NOMO-1 (cell line): ENCODE results near the gene SLC49A4.
"Not testable (repeated sequence)": the region's sequence is repeated elsewhere in the genome, so short reads cannot be mapped to it uniquely, and the experiment has no call there.

Experiments
- DNase-seq, 2 experiments: peaks; one replicate each; lab custom pipeline; 2025; ENCODE audit not compliant: unreplicated experiment in 2 of 2; lab: John Stamatoyannopoulos, UW

SLC49A4 gene, protein sequence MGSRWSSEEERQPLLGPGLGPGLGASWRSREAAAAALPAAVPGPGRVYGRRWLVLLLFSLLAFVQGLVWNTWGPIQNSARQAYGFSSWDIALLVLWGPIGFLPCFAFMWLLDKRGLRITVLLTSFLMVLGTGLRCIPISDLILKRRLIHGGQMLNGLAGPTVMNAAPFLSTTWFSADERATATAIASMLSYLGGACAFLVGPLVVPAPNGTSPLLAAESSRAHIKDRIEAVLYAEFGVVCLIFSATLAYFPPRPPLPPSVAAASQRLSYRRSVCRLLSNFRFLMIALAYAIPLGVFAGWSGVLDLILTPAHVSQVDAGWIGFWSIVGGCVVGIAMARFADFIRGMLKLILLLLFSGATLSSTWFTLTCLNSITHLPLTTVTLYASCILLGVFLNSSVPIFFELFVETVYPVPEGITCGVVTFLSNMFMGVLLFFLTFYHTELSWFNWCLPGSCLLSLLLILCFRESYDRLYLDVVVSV

DNA sequence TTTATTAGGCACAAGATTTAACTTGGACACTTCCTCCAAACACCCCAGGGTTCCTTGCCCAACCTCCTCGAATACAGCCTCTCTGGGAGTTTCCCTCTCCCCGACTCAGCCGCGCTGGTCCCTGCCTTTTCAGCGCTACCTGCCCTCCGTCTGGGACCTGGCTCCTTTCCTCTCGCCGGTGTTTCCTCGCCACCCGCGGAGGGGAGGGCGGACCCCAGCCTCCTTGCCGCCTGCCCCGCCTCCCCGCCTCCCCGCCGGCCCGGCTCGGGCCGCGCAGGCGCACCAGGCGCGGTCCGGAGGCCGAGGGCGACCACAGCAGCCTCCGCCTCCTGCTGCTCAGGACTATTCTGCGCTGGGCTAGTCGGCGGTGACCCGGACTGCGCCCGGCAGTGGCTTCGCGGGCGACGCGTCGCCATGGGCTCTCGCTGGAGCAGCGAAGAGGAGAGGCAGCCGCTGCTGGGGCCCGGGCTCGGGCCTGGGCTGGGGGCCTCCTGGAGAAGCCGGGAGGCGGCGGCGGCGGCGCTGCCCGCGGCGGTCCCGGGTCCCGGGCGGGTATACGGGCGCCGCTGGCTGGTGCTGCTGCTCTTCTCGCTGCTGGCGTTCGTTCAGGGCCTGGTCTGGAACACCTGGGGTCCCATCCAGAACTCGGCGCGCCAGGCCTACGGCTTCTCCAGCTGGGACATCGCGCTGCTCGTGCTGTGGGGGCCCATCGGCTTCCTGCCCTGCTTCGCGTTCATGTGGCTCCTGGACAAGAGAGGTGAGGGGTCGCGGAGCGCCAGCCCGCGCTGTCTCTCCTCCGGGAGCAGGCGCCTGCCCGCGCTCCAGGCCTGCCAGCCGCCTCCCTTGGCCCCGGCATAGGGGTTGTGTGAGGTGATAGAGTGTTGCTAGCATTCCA, at the start of gene SLC49A4:
SLC49A4 (plus strand) TSS at position 291 of the 895 bp plus-strand sequence; CDS start at position 415, 124 bp downstream.
- no peak for DNase-seq

DNA sequence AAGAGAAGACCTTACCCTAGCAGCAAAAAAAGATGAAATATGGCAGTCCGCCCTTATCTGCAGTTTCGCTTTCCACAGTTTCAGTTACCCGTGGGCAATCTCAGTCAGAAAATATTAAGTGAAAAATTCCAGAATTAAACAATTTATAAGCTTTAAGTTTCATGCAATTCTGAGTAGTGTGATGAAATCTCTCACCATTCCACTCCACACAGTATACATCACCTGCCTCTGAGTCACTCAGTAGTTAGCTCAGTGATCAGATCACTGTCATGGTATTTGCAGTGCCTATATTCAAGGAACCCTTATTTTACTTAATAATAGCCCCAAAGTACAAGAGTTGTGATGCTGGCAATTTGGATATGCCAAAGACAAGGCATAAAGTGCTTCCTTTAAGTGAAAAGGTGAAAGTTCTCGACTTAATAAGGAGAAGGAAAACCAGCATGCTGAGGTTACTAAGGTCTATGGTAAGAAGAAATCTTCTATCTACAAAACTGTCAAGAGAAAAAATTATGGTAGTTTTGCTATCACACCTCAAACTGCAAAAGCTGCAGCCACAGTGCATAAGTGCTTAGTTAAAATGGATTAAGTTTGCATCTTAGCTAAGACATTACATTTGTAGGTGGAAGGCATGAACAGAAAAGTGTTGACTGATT, 49.4 kb upstream of the SLC49A4 start:
- no peak for DNase-seq

DNA sequence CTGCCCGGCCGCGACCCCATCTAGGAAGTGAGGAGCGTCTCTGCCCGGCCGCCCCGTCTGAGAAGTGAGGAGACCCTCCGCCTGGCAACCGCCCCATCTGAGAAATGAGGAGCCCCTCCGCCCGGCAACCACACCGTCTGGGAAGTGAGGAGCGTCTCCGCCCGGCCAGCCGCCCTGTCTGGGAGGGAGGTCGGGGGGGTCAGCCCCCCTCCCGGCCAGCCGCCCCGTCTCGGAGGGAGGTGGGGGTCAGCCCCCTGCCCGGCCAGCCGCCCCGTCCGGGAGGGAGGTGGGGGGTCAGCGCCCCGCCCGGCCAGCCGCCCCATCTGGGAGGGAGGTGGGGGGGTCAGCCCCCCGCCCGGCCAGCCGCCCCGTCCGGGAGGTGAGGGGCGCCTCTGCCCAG, 47.6 kb upstream of the SLC49A4 start:
- not testable (repeated sequence) for DNase-seq

DNA sequence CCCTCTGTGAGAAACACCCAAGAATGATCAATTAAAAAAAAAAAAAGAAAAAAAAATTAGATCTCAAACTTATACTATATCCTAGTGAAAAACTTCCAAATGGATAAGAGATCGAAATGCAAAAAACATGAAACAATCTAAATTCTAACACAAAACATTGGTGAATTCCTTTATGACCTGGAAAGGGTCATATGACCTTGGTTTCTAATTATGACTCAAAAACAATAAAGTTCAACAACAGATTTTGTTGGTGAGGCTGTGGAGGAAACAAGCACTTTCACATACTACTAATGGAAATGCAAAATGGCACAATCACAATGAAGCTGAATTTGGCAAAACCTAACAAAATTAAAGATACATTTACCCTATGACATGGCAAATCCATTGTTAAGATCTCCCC, 46.5 kb upstream of the SLC49A4 start:
- DNase-seq, result no peak

DNA sequence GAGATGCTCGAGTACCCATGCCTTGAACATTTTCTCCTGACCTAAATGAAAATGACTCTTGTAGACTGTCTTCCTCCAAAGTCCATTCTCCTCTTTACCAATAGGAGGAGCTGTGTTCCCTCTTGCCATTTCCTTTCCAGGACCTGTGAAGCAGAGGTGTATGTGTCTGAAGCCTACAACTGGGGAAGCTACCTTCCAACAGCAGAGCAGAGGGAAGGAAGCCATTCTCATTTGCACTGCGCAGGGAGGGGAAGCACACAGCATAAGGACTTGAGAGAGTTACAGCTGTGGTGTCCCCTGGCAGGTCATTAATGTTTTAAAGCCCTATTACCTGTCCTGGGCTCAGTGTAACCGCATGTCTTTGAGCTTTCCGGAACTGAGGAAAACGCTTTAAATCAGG, 39.9 kb upstream of the SLC49A4 start:
- DNase-seq, result no peak

DNA sequence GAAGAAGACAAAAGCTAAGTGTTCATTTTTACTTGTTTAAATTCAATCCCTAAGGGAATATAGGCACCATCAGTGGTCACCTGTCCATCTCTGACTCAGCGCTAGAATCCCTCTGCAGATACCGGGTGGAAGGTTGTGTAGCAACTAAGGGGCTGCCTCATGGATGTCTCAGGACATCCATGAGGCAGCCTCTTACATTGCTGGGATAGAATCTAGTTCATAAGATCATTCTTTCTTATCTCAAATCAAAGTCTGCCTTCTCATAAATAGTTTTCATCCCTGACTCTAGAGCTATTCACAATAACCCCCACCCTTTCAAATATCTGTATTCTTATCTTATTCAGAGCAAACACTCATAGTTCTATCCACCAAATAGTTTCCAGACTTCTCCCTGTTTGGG, 39.4 kb upstream of the SLC49A4 start:
- DNase-seq, result no peak

DNA sequence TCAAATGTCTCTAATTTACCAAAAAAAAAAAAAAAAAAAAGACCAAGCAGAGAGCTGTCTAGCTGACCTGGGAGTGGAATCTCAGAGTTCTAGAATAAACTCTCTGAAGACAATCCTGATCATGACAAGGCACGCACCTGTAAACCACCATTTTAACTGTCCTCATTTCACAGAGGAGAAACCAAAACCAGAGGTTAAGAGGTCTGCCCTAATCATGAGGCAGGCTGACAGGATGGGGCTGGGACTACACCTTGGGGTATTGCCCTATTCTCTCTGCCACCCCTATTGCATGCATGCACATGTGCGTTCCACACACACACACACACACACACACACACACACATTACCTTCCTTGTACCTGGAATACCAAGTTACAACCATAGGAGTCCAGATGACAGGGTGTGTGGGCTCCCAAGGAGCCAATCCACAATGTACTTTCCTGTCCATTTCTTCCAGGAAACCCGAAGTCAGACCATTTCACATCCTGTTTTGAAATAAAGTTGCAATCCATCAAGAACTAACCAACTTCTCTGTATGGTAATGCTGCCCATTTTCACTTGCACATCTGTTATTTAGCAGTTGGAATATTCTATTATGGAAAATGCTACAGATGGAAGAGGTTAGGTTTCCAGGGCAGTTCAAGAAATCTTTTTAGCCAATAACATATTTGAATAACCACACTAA, 35.9 kb upstream of the SLC49A4 start:
- no peak for DNase-seq

DNA sequence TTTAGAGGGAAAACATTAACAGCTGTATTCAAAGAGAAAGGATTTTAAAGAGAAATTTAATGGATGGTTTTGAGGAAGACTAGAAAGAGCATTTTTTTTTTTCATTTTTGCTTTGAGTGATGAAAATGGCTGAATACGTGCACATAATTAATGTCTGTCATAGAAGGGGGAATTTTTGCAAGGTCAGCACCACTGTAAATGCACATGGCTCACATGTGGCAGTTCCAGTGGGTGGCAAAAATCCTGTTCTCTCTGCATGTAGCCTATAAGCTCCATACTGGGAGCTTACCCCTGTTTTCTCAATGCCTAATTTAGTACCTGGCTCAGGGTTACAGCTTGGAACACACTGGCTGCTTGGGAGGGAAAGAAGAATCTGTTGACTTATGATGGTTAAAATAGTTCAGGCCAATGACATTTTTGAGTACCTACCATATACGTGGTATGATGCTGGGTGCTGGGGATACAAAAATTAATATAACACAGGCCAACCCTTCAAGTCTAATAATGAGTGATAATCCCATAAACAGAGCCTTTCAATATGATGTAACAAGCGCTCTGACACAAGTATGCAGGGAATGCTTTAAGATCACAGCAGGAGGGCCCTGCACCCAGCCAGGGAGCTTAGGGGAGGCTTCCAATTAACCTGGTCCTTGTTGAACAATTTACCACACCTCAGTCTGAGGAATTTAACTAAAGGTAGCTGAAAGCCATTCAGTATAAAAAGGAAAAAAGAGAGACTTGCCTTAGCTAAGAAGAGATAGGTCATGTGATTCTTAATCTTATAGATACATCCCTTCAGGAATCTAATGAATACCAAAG, 34.2 kb upstream of the SLC49A4 start:
- DNase-seq, result no peak

DNA sequence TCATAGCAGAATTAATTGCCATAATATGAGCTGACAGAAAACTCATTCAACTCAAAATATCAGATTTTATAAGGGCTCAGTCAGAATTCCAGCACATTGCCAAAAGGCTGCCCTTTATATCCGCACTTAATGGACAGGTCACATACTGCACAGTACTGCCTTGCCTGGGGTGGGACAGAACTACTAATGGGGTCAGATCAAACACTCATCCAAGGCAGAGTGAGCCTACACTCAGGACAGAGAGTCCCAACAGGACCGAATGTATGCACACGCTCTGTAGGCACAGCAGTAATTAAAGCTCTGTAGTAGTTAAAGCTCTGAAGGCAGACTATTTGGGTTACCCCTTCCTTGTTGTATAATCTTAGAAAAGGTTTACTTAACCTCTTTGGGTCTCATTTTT, 28.4 kb upstream of the SLC49A4 start:
- no peak for DNase-seq

DNA sequence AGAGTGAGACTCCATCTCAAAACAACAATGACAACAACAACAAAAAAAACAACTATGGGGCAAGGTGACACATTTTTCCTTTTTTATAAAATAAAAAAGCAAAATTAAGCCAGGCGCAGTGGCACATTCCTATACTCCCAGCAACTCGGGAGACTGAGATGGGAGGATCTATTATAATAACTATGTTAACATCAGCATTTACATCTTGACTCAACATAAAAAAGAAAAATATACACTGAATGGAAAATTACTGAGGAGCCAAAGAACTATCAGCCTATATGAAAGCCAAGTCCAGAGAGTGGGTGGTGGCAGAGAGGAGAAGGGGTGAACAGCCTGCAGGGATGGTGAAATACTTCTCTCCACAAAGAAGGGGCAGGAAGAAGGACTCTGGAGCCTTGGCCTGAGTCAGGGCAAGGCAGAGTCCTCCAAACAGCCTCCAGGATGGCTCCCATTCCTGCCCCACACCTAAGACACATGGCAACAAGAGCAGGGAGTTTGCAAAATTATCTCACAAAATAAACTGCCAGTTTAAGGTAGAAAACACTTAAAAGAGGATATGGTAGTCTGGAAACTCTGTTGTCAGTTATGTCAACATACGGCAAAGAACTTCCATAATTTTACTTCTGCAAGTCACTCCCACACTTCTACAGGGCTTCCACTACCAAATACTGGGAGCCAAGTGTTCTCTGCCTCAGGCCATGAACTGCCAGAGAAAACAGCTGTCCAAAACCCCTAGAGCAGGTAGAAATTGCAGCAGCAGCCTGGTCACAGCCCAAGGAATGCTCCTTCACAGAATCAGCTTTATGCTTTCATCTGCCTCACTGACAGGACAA, 27.1 kb upstream of the SLC49A4 start:
- DNase-seq, result no peak

DNA sequence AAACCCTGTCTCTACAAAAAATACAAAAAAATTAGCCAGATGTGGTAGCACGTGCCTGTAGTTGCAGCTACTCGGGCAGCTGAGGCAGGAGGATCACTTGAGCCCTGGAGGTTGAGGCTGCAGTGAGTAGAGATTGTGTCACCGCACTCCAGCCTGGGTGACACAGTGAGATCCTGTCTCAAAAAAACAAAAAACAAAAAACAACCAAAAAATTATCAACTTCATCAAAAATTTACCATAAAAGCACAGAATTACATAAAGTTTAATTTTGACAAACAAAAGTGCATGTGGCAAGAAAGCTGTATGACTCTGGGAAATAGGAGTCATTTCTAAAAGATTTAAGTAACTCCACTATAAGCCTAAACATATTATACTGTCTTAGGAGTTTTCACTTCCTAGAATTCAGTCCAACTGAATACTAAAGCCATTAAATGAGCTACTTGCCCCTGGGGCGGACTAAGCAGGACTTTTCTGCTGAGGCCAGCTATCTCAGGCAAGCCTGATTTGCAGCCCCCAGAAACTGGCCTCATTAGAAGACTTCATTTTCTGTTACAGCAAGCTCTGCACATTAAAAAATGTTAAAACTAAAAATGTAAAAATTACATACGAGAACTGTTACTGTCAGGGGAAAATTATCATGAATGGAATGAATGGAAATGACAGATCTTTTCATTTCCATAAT, 24.2 kb upstream of the SLC49A4 start:
- DNase-seq, result no peak

DNA sequence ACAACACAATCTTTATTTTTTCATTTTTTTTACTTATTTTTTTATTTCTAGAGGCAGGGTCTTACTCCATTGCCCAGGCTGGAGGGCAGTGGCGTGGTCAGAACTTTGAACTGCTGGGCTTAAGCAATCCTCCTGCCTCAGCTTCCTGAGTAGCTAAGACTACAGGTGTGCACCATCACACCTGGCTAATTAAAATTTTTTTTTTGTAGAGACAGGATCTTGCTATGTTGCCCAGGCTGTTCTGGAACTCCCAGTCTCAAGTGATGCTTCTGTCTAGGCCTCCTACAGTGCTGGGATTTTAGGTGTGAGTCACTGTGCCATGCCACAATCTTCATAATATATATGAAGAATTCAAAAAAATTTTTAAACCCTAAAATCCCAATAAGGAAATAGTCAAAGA, 22.0 kb upstream of the SLC49A4 start:
- no peak for DNase-seq

DNA sequence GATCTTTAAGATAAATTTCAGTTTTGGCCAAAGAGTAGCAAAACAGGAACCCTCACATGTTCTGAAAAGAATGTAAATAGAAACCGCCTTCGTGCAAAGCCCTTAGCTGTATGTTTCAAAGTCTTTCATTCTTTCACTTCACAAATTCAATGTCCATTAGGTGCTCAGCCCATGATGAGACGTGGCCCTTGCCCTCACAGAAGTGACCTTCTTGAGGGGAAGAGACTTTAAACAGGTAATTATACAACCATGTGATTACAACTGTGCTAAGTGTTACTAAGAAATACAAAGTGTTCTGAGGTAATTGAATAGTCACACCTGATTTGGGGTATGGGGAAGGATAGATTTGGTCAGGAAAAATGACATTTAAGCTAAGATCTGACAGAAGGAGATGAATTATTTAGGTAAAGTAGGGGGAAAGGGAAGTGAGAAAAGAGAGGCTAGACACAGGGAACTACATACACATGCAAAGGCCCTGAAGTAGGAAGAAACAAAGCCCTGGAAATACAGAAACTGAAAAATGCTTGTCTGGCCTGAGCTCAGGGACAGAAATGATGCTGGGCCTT, 20.8 kb upstream of the SLC49A4 start:
- no peak for DNase-seq

DNA sequence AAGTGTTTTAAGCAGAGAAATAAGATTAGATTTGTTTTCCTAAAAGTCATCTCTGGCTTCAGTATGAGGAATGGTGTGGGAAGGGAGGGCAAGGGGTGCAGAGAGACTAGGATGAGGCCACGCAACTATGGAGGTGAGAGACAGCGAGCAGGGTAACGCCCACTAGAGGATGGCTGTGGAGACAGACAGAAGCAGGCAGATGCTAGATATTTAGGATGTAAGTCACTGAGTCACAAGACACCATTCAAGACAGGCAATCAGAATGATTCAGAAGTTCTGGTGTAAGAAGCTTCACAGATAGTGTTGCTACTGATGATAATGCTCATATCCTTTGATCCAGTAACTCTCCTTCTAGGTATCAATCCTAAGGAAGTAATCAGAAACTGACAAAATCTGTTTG, 20.3 kb upstream of the SLC49A4 start:
- no peak for DNase-seq

DNA sequence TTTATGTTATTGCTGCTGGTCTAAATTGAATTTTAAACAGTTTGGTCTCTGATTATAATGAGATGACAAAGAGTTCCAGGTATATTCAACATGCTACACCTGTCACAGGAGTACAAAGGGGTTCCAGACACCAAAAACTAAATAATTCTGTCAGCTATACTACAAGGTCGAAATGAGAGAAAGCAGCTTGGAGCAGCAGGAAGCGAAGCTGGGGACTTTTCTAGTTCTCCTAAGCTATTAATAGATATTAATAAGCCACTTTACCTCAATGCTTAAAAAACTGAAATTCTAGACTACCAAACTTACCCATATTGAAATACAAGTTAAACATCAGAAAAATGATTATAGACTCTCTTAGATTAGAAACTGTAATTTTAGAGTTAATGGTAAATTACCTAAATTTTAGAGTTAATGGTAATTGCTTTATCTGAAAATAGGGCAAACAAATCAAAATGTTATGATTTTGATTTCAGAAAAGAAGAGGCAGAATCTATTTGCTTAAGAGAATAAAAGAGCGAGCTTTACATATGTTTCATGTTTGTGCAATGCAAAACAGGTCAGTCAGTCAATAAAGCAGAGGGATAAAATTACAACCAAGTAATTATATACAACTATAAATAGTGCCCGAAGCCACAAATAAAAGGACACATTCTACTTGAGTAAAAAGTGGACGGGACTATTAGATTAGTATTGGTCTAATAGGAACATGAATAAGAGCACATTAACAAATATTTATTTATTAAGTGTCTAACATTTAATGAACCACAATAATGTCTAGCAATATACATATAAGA, 18.0 kb upstream of the SLC49A4 start:
- DNase-seq, result no peak

DNA sequence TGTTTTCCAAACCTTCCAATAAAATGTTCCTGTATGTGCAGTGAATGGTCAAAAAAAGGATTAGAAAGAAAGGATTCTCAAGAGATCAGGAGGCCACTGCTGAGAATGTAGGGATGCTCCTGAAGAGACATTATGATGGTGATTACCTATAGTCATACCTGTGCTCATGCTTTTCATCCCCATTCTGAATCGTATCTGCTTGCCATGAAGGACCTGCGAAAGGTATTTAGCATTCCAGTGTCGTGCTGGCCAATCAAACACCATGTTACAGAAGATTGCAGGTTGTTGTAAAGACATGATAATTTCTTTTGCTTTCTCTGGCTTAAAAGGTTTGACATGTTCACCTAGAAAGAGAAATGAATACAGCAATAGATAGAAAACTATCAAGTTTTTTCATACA, 17.3 kb upstream of the SLC49A4 start:
- no peak for DNase-seq

DNA sequence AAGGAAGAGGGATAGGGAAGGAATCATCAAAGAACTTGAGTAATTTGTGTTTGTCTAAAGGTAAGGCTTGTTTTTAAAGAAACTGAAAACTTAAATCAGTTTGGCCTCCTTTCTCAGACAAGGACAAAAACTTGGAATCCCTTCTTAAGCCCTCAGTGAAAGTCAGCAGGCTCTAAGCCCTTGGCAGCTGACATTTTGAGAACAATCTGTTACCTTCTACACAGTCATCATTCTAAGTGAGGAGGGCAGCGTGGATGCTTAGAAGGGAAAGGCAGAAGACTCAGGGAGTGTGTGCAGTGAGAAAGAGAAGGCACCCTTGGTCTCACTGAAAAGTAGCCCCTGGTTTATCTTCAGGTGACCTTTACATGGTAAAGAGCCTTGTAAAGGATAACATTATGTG, 12.1 kb upstream of the SLC49A4 start:
- no peak for DNase-seq
